GM12892 (cell line): ENCODE data around the gene ZBTB16.

Experiments
- DNase-seq: peaks from one replicate; pipeline ENCODE4 v3.0.0; 2011; ENCODE audit not compliant: insufficient read length
- FAIRE-seq: peaks from 2 replicates; lab custom pipeline; 2011; peaks lifted over from hg19 to GRCh38; lab: Jason Lieb, UNC
- POLR2A ChIP-seq: IDR thresholded peaks from 2 replicates; pipeline ENCODE4 v1.6.1; 2011; ENCODE audit warnings: low read depth, low read length, control low read depth
- POLR2AphosphoS5 ChIP-seq: IDR thresholded peaks from 2 replicates; pipeline ENCODE4 v1.6.1; 2011; ENCODE audit warnings: low read depth, low read length, control low read depth
- TAF1 ChIP-seq: IDR thresholded peaks from 2 replicates; pipeline ENCODE4 v1.6.1; 2011; ENCODE audit warnings: low read depth, mild to moderate bottlenecking, control low read depth, low read length, borderline replicate concordance

The ZBTB16 gene

DNA sequence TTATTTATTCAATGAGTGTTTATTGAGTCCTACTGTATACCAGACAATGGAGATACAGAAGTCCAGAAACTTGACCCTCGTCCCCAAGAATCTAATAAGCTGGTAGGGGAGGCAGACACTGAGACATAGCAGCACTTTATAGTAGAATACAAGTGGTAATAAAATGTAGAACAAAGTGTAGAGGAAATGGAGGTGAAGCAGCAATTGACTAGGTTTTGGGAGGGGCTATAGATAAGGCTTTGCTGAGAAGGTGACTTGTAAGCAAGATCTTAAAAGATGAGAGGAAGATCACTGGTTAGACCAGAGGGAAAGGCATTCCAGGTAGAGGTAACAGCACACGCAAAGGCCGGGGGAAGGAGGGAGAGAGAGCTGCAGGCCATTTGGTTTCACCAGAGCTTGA lies 57.3 kb downstream of the ZBTB16 start:
- TF ChIP-seq POLR2A (no peak), TAF1 (no peak), POLR2AphosphoS5 (no peak)
- DNase-seq (no peak), FAIRE-seq (no peak)

DNA sequence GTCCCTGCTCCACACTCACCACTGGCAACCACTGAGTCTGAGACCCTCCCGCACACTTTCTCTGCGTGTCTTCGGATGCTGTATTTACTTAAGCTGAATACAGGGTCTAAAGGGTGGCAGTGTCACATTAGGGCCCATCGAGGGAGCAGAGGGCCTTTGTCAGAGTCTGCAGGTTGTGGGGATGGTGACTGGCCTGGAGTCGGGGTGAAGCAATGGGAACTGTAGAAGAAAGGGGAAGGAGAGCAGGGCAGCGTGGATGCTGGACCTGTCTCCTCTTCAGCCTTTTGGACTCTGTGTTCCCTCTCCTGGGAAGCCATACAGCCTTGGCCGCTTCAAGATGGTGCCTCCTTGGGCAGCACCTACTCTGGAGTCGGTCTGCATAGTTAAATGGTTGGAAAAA lies 61.1 kb downstream of the ZBTB16 start:
- TF ChIP-seq POLR2A (no peak), POLR2AphosphoS5 (no peak), TAF1 (no peak)
- DNase-seq, result no peak
- no peak for FAIRE-seq

DNA sequence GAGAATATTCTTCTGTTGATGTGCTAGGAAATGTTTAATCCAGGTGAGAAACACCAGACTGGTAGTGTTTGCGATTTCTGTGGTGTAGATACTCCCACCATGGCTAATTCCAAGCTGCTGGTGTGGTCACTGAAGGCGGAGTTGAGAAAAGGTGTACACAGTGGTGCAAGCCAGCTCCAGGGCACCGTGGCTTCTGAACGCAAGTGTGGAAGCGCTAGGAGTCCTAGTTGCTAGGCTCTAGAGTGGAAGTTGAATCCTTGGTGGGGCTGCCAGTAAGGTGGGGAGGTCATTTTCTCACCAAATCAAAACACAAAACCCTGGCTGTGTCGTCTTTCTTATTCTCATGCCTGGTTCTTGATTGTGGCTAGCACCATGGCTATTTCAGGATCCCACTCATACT lies 61.6 kb downstream of the ZBTB16 start:
- FAIRE-seq, result no peak
- TF ChIP-seq TAF1 (no peak), POLR2AphosphoS5 (no peak), POLR2A (no peak)
- DNase-seq, result no peak

DNA sequence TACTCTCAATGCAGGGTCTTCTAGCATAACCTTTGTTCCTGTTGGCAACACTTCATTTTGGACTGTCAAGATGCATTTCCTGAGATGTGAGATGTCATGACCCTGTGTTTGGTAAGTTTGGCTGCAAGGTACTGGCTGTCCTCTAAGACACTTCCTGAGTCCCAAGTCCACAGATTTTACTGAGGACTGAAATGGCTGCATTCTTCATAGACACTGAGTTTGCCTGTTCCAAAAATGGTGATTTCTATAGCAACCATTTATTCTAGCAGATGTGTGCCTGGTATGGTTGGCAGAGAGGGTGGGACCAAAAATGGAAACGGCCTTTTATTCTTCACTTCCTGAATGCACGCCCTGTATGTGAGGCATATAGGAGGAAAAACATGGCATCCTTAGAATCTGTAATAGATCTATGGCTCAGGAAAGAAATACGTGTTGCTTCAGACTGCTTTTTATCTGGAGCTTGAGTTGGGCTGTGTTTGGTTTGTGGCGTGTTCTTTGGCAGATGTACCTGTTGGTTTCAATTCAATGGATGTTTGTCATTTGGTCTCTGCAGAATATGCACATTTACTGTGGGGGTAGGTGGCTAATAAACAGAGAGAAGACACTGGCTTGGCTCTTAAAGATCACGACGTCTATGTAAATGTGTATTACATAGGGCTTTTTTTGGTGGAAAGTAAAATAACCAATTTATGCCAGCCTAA lies 62.4 kb downstream of the ZBTB16 start:
- no peak for TF ChIP-seq TAF1
- TF ChIP-seq POLR2AphosphoS5, result no peak
- TF ChIP-seq POLR2A, result no peak
- no peak for FAIRE-seq

DNA sequence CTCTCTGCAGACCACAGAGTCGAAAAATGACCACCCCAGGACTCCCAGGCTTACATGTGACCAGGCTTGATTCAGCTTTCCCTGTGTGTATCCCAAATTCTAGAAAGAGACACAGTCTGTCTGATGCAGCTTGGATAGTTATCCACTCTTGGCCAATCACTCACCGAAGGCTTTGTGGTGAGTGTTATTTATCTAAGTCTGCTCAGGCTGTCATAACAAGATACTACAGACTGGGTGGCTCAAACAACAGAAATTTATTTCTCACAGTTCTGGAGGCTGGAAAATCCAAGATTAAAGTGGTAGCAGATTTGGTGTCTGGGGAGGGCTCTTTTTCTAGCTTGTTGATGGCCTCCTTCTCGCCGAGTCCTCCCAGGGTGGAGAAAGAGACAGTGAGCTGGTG lies 63.2 kb downstream of the ZBTB16 start:
- DNase-seq (no peak), FAIRE-seq (no peak)
- TF ChIP-seq TAF1 (no peak), POLR2A (no peak), POLR2AphosphoS5 (no peak)

More for the DNA sequence above, 62.4 kb downstream of the ZBTB16 start:
- DNase-seq, result no peak

DNA sequence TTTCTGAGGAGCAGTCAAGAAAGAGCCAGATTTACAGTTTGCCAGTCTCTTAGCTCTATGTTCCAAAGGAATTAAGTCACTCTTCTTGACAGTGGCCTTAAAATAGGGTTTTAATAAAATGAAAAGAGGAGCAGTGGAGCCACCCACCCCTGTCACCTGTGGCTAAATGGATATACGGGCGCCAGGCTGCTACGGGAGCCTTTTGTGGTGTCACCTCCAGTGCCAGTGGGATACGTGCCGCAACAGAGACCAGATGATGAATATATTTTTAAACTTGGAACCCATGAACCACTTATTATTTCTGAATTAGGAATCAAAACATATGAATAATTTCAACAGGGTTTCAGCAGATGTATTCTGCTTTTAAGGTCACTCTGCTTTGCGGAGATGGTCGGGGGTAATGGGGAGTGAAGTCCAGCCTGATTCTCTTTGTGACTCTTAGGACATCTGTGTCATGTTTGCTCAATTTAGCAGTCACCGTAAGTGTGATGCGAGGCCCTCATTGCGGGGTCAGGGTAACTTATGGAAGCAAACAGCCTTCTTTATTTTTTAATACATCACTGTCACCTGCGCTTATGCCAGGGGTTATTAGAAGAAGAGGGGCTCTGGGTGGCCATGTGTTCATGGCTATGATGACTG lies 64.3 kb downstream of the ZBTB16 start:
- DNase-seq (no peak), FAIRE-seq (no peak)
- TF ChIP-seq POLR2A (no peak), POLR2AphosphoS5 (no peak), TAF1 (no peak)

DNA sequence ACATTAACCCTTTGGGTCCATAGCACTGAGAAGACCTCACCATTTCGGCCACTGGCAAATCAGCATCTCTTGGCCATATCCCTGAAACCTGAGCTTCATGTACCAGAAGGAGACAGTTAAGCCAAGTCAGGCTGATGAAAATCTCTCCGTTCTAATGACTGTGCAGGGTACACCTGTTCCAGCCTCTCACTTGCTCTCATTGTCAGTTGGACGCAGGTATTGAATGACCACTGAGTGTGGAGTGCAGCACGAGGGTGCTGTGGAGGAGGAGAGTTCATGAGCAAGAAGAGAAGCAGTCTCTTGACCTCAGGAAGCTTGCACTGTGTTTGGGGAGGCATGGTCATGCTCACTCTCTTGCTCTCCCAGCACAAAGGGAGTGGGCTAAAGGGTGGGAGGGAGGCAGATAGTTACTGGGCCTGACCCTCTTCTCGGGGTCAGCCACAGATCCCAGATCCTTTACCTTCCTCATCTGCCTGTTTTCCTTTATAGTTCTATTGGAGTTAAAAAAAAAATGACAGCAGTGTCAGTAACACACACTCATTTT lies 65.2 kb downstream of the ZBTB16 start:
- TF ChIP-seq POLR2A, result no peak
- no peak for TF ChIP-seq POLR2AphosphoS5
- TF ChIP-seq TAF1, result no peak
- no peak for FAIRE-seq
- DNase-seq, result no peak

DNA sequence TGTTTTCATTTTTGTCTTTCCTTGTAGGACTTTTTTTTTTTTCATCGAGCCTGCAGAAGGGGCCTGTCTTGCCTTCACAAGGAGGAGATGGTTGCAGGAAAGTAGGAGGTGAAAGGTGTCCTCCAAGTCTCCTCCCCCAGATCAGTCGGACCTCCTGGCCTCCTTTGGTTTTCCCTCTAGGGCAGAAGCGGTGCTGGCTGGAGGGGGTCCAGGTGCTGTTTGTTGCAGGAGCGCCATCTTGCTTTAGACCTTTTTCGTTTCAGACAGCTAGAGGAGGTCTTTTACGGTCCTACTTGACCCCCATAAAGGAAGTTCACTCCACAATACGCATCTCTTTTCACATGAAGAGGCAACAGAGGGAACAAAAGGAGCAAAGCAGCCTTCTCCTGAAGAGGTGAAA lies 66.0 kb downstream of the ZBTB16 start:
- no peak for FAIRE-seq

DNA sequence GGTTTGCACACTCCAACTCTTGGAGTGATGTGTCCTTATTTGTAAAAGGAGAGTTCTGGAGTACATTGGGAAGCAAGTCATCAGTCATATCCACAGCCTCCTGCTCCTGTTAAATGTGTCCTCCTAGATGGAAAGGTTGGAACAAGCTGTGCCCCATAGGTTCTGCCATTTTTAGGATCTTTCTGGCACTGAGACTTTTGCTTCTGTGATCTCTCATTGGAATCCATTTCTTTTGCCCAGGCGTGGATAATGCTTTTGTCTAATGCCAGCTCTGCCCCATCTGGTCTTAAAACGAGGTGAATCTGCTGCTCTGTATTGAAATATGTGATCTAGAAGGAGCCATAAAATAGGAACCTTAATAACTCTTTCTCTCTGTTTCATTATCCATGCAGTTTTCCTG lies 66.4 kb downstream of the ZBTB16 start:
- TF ChIP-seq POLR2A (no peak), TAF1 (no peak), POLR2AphosphoS5 (no peak)
- FAIRE-seq (no peak), DNase-seq (no peak)

More for the DNA sequence above, 66.0 kb downstream of the ZBTB16 start:
- no peak for DNase-seq
- TF ChIP-seq POLR2AphosphoS5 (no peak), POLR2A (no peak), TAF1 (no peak)

DNA sequence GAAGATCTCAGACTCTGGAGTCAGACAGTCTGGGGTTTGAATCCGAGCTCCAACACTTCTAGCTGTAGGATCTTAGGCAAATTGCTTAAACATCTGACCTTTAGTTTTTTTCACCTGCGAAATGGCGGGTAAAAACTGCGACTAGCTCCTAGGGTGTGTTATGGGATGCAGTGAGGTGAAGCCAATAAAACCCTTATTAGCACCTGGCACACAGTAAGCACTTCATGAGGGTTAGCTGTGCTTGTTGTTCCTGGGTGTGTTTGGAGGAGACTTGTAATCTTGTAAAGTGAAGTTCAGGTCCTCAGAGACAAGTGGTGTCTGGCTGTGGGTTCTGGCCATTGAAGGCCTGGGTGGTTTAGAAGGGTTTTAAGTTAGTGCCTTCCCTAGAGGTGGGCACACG lies 68.9 kb downstream of the ZBTB16 start:
- no peak for DNase-seq
- FAIRE-seq, result no peak
- TF ChIP-seq POLR2AphosphoS5, result no peak

DNA sequence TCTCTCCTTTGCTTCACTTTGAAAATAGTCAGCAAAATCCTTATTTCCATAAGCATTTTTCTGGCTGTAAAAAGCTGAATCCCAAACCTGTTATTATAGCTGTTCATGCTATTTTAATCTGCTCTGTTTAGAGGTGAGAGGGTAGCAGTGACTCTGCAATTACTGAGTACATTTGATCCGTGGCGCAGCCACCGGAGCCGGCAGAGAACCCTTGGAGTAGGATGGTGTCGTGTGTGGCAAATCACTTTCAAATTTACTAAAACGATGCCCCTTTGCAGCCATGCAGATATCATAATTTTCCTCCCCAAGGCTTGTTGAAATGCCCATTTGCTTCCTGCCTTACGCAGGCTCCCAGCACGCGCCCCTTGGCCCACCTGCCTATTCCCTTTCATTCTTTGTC lies 69.6 kb downstream of the ZBTB16 start:
- FAIRE-seq (no peak), DNase-seq (no peak)
- TF ChIP-seq POLR2AphosphoS5 (no peak), POLR2A (no peak), TAF1 (no peak)

DNA sequence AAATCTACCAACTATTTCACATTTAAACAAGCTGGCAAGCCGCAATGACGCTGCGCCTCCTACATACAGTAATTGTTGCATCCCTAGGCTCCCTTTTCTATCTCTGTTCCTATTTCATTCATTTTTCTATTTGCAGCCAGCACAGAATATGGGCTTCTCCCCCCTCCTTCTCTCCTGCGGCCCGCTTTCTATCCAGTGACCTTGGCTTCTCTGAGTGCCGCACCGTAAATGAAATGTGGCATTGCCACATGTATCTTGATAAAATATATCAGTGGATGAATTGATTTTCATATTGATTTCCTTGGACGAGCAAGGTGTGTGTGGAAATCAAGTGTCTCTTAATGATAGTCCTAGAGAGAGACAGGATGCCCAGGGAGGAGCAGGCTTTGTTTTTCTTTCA lies 70.2 kb downstream of the ZBTB16 start:
- FAIRE-seq (no peak), DNase-seq (no peak)
- TF ChIP-seq POLR2A (no peak), POLR2AphosphoS5 (no peak), TAF1 (no peak)

DNA sequence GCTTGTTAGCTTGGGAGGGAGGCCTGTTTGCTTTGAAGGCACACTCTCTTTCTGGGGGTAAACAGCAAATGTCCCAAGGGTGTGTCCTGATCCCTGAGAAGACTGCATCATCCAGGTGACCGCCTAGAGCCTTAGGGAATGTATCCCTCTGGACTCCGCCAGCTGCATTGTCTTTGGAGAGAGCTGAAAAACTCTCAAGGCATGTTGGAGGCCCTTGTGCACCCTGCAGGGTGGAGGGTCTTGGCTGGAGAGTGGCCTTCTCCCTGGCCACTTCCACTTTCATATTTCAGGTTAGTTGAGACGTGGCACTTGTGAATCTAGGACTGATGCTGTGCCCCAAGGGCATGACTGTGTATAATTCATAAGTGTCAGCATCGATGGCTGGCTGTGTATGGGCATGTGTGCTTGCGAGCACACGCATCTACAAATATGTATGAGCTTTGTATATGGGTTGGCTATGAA lies 70.6 kb downstream of the ZBTB16 start:
- no peak for FAIRE-seq
- TF ChIP-seq POLR2A, result no peak
- no peak for TF ChIP-seq POLR2AphosphoS5
- TF ChIP-seq TAF1, result no peak
- DNase-seq, result no peak
